ENCODE measurements around the gene CDHR5.
A peak's percentile ranks its signal among the peaks of the same experiment; 100 is the strongest.

Gene CDHR5

DNA sequence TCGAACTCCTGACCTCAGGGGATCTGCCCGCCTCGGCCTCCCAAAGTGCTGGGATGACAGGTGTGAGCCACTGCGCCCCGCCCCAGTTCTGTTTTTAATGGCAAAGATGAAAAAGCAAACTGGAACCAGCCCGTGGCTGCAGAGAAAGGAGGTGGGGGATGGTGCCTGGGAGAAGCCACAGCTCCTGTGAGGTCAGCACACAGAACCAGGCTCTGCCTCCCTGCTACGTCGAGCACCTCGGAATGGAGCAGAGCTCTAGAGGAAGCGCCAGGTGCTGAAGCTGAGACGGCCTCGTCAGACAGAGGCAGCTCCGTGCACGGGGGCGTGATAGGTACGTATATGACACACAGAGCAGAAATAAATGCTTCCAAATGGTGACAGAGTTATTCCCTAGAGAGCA, 20.8 kb upstream of the CDHR5 start:
- Histone ChIP-seq H3K9me3 (ENCODE audit: control insufficient read depth, low read length) (no peaks in the 10 kb centered on the region), H3K27ac (ENCODE audit: insufficient read depth, low read depth, low read length, poor library complexity, severe bottlenecking) (no peak overlapping the region), H3K36me3 (ENCODE audit: control insufficient read depth, insufficient read depth, low read length) (peaks cover 7% of the 10 kb centered on the region), H3K4me1 (ENCODE audit: control insufficient read depth, insufficient read depth, low read length) (peaks cover 7% of the 10 kb centered on the region), H3K27me3 (ENCODE audit: control insufficient read depth, insufficient read depth, low read length, poor library complexity, severe bottlenecking) (peaks cover 1% of the 10 kb centered on the region), H3K4me3 (ENCODE audit: insufficient read depth, low read depth, low read length) (no peak overlapping the region)
- WGBS, 2 experiments, result 90 to 91% methylated on average over 16 of the region's 16 CpGs

DNA sequence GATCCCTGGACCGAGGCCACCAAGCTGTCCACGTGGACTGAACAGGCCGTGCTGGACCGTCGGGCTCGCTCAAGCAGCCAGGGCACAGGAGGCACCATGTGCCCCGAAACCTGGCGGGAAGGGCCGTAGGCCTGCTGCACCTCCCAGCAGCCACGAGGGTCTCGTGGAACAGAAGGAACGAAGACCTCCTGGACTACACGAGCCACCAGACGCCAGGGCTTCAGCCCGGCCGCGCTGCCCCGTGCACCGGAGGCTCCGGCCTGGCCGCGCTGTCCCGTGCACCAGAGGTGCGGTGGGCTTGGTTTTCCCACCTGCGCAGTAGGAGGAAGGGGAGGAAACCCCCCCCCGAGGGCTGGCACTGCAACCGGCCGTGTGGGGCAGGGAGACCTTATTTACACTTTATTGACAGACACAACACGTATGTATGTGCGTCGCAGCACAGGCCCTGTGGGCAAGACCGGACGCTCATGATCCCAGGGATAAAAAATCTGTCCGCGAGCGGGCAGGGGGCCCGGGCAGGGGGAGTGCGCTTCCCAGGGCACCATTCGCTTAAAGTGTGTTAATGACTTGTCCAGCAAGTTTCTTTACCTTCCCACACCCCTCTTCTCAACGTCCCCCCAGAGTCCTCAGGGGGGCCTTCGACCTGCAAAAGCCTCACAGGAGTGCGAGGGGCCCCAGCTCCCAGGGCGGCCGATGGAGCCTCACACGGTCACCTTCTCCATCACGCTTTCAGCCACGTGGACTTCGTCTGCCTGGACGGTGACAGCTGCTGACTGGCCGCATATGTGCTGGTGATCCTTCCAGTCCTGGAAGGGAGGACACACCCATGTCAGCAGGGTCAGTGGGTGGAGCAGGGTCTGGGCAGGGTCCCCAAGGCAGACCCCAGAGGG, 19.3 kb upstream of the CDHR5 start:
- Histone ChIP-seq H3K4me3 (ENCODE audit: insufficient read depth, low read depth, low read length) (no peak overlapping the region), H3K9me3 (ENCODE audit: control insufficient read depth, low read length) (no peaks in the 10 kb centered on the region), H3K4me1 (ENCODE audit: control insufficient read depth, insufficient read depth, low read length) (peaks cover 11% of the 10 kb centered on the region), H3K27me3 (ENCODE audit: control insufficient read depth, insufficient read depth, low read length, poor library complexity, severe bottlenecking) (peaks cover 10% of the 10 kb centered on the region), H3K36me3 (ENCODE audit: control insufficient read depth, insufficient read depth, low read length) (peaks cover 7% of the 10 kb centered on the region), H3K27ac (ENCODE audit: insufficient read depth, low read depth, low read length, poor library complexity, severe bottlenecking) (no peak overlapping the region)
- 94 to 95% methylated on average over 50 of the region's 50 CpGs for WGBS, 2 experiments

DNA sequence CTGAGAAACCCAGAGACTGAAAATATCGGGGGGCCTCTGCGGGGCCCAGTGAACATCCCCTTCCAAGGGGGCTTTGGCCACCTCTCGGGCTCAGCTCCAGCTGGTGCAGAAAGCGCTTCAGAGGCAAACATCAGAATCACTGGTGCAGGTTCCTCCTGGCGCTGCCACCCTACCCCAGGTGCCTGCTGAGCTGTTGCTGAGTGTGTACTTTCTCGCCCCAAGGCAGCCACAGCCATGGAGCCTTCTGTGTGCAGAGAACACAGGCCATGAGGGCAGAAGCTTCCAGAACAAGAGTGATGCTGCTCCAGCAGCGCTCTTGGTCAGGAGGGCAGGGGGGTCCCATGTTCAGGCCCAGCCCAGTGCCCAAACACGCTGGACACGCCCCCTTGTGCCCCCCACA, 18.6 kb upstream of the CDHR5 start:
- Histone ChIP-seq H3K9me3 (ENCODE audit: control insufficient read depth, low read length) (no peaks in the 10 kb centered on the region), H3K36me3 (ENCODE audit: control insufficient read depth, insufficient read depth, low read length) (peaks cover 7% of the 10 kb centered on the region), H3K27ac (ENCODE audit: insufficient read depth, low read depth, low read length, poor library complexity, severe bottlenecking) (no peak overlapping the region), H3K4me1 (ENCODE audit: control insufficient read depth, insufficient read depth, low read length) (peaks cover 15% of the 10 kb centered on the region), H3K4me3 (ENCODE audit: insufficient read depth, low read depth, low read length) (no peak overlapping the region), H3K27me3 (ENCODE audit: control insufficient read depth, insufficient read depth, low read length, poor library complexity, severe bottlenecking) (peaks cover 14% of the 10 kb centered on the region)
- WGBS, 2 experiments, result 94% methylated on average over 9 of the region's 9 CpGs

DNA sequence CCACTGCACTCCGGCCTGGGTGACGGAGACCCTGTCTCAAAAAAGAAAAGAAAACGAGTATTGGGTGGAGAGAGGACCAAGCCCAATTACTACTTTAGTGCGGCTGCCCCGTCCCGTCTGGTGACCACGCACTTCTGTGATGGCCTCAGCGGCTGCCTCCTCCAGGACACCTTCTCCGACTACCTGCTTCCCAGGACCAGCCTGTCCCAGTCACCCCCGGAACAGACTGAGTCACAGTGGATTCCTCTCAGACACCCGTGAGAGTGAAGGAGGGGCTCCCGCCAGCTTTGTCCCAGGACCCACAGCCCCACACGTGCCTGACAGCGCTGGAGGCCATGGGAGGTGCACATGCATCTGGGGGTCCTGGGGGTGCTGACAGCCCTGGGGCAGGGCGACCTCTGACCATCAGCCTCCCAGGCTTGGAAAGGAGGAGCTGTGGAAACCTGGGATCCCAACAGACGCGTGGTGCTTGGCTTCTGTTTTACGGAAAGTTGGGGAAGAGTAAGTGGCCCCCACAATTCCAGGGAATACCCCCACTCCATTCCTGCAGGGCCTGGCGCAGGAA, 17.1 kb upstream of the CDHR5 start:
- H3K9me3 ChIP-seq (ENCODE audit: control insufficient read depth, low read length), result no peaks in the 10 kb centered on the region
- H3K36me3 ChIP-seq (ENCODE audit: control insufficient read depth, insufficient read depth, low read length), result peaks cover 7% of the 10 kb centered on the region
- 94 to 96% methylated on average over 19 of the region's 19 CpGs for WGBS, 2 experiments

DNA sequence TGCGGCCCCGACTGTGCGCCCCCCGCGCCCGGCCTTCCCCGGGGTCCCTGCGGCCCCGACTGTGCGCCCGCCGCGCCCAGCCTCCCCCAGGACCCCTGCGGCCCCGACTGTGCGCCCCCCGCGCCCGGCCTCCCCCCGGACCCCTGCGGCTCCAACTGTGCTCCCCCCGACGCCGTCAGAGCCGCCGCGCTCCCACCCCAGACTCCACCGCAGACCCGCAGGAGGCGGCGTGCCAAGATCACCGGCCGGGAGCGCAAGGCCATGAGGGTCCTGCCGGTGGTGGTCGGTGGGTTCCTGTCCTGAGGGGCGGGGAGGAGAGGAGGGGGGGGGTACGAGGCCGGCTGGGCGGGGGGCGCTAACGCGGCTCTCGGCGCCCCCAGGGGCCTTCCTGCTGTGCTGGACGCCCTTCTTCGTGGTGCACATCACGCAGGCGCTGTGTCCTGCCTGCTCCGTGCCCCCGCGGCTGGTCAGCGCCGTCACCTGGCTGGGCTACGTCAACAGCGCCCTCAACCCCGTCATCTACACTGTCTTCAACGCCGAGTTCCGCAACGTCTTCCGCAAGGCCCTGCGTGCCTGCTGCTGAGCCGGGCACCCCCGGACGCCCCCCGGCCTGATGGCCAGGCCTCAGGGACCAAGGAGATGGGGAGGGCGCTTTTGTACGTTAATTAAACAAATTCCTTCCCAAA, 15.4 kb upstream of the CDHR5 start:
- H3K4me1 ChIP-seq (ENCODE audit: control insufficient read depth, insufficient read depth, low read length), result peaks cover 33% of the 10 kb centered on the region
- WGBS, 2 experiments, result 32 to 35% methylated on average over 68 to 69 of the region's 69 CpGs
- peak overlapping the region; percentile 10 for H3K4me3 ChIP-seq (ENCODE audit: insufficient read depth, low read depth, low read length)
- H3K27me3 ChIP-seq (ENCODE audit: control insufficient read depth, insufficient read depth, low read length, poor library complexity, severe bottlenecking), result peaks cover 42% of the 10 kb centered on the region
- H3K27ac ChIP-seq (ENCODE audit: insufficient read depth, low read depth, low read length, poor library complexity, severe bottlenecking), result no peak overlapping the region
- H3K9me3 ChIP-seq (ENCODE audit: control insufficient read depth, low read length), result no peaks in the 10 kb centered on the region
- no peaks in the 10 kb centered on the region for H3K36me3 ChIP-seq (ENCODE audit: control insufficient read depth, insufficient read depth, low read length)

More for the DNA sequence above, 17.1 kb upstream of the CDHR5 start:
- Histone ChIP-seq H3K4me3 (ENCODE audit: insufficient read depth, low read depth, low read length) (no peak overlapping the region), H3K27ac (ENCODE audit: insufficient read depth, low read depth, low read length, poor library complexity, severe bottlenecking) (no peak overlapping the region), H3K27me3 (ENCODE audit: control insufficient read depth, insufficient read depth, low read length, poor library complexity, severe bottlenecking) (peaks cover 29% of the 10 kb centered on the region), H3K4me1 (ENCODE audit: control insufficient read depth, insufficient read depth, low read length) (peaks cover 24% of the 10 kb centered on the region)

DNA sequence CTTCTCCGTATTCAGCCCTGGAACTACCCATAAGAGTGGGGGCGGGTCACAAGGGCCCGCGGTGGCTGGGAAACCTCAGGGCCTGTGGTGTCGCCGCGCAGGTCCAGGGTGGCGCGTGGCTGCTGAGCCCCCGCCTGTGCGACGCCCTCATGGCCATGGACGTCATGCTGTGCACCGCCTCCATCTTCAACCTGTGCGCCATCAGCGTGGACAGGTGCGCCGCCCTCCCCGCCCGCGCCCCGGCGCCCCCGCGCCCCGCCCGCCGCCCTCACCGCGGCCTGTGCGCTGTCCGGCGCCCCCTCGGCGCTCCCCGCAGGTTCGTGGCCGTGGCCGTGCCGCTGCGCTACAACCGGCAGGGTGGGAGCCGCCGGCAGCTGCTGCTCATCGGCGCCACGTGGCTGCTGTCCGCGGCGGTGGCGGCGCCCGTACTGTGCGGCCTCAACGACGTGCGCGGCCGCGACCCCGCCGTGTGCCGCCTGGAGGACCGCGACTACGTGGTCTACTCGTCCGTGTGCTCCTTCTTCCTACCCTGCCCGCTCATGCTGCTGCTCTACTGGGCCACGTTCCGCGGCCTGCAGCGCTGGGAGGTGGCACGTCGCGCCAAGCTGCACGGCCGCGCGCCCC, 14.7 kb upstream of the CDHR5 start:
- Histone ChIP-seq H3K4me3 (ENCODE audit: insufficient read depth, low read depth, low read length) (peak overlapping the region; percentile 57), H3K27me3 (ENCODE audit: control insufficient read depth, insufficient read depth, low read length, poor library complexity, severe bottlenecking) (peaks cover 42% of the 10 kb centered on the region), H3K4me1 (ENCODE audit: control insufficient read depth, insufficient read depth, low read length) (peaks cover 33% of the 10 kb centered on the region), H3K27ac (ENCODE audit: insufficient read depth, low read depth, low read length, poor library complexity, severe bottlenecking) (peak overlapping the region; percentile 84), H3K9me3 (ENCODE audit: control insufficient read depth, low read length) (no peaks in the 10 kb centered on the region), H3K36me3 (ENCODE audit: control insufficient read depth, insufficient read depth, low read length) (no peaks in the 10 kb centered on the region)
- WGBS, 2 experiments, result 4 to 9% methylated on average over 80 of the region's 80 CpGs

DNA sequence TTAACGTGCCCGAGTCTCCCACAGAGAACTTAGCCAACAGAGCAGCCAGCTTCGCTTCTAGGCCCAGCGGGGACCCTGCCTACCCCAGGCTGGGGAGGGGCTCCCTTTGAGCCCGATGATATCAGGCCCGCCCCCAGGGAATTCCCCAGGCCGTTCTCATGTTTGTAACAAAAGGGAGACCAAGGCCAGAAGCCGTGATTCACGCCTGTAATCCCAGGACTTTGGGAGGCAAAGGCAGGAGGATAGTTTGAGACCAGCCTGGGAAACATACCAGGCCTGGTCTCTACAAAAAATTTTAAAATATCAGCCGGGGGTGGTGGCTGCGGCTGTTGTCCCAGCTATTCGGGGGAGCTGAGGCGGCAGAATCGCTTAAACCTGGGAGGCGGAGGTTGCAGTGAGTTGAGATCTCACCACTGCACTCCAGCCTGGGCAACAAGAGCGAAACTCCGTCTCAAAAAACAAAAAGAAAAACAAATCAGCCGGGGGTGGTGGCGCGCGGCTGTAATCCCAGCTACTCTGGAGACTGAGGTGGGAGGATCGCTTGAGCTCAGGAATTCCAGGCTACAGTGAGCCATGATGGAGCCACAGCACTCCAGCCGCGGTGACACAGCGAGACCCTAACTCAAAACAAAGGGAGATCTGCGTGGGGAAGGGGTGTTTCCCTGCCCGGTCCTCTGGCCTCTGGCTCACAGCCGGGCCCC, 14.0 kb upstream of the CDHR5 start:
- peaks cover 42% of the 10 kb centered on the region for H3K27me3 ChIP-seq (ENCODE audit: control insufficient read depth, insufficient read depth, low read length, poor library complexity, severe bottlenecking)
- no peaks in the 10 kb centered on the region for H3K9me3 ChIP-seq (ENCODE audit: control insufficient read depth, low read length)
- H3K36me3 ChIP-seq (ENCODE audit: control insufficient read depth, insufficient read depth, low read length), result no peaks in the 10 kb centered on the region
- H3K4me1 ChIP-seq (ENCODE audit: control insufficient read depth, insufficient read depth, low read length), result peaks cover 33% of the 10 kb centered on the region
- 0 to 1% methylated on average over 28 of the region's 28 CpGs for WGBS, 2 experiments
- peak overlapping the region; percentile 84 for H3K27ac ChIP-seq (ENCODE audit: insufficient read depth, low read depth, low read length, poor library complexity, severe bottlenecking)
- peak overlapping the region; percentile 57 for H3K4me3 ChIP-seq (ENCODE audit: insufficient read depth, low read depth, low read length)

DNA sequence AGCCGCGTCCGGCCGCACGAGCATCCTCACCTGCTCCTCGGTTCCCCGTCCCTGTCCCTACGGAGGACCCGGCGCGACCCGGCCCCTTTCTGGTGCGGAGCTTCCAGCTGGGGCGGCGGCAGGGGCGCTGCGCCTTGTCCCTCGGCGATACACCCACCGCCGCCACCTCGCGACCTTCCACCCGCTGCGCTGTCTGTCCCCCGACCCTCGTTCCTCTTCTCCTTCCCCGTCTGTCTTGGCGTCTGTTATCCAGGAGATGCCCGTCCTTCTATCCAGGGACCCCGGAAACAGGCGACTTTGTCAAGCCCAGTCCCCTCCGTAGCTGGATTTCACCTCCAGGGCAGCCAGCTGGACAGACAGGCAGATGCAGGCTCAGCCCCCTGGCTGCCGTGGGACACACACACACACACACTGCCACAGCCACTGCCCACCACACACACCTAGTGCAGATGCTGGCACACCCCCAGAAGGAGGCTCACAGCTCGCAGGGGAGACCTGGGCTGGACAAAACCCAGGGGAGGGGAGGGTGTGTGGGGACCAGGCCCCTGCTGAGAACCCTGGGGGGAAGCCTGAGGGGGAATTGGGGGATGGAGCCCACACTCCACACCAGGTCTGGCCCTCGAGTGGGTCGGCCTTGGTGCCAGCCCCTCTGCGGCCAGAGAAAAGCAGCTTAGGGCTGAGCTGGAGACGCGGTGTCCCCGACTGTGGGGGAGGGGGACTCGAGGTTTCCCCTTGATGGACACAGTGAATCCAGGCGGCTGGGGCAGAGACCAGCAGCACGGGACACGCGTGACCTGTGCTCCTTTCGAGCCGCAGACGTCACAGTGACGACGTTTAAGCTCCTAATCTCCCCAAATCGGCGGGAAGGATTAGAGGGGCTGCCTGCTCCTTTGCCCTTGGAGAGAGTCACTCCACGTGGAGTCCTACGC, 13.1 kb upstream of the CDHR5 start:
- 1% methylated on average over 53 to 55 of the region's 55 CpGs for WGBS, 2 experiments

DNA sequence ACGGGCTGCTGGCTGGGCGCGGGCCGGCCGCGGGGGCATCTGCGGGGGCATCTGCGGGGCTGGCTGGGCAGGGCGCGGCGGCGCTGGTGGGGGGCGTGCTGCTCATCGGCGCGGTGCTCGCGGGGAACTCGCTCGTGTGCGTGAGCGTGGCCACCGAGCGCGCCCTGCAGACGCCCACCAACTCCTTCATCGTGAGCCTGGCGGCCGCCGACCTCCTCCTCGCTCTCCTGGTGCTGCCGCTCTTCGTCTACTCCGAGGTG, 12.5 kb upstream of the CDHR5 start:
- H3K27me3 ChIP-seq (ENCODE audit: control insufficient read depth, insufficient read depth, low read length, poor library complexity, severe bottlenecking), result peaks cover 42% of the 10 kb centered on the region
- peak overlapping the region; percentile 57 for H3K4me3 ChIP-seq (ENCODE audit: insufficient read depth, low read depth, low read length)
- no peaks in the 10 kb centered on the region for H3K9me3 ChIP-seq (ENCODE audit: control insufficient read depth, low read length)

More for the DNA sequence above, 13.1 kb upstream of the CDHR5 start:
- H3K27ac ChIP-seq (ENCODE audit: insufficient read depth, low read depth, low read length, poor library complexity, severe bottlenecking), result peak overlapping the region; percentile 84
- peak overlapping the region; percentile 57 for H3K4me3 ChIP-seq (ENCODE audit: insufficient read depth, low read depth, low read length)
- no peaks in the 10 kb centered on the region for H3K36me3 ChIP-seq (ENCODE audit: control insufficient read depth, insufficient read depth, low read length)
- H3K4me1 ChIP-seq (ENCODE audit: control insufficient read depth, insufficient read depth, low read length), result peaks cover 33% of the 10 kb centered on the region
- no peaks in the 10 kb centered on the region for H3K9me3 ChIP-seq (ENCODE audit: control insufficient read depth, low read length)
- peaks cover 42% of the 10 kb centered on the region for H3K27me3 ChIP-seq (ENCODE audit: control insufficient read depth, insufficient read depth, low read length, poor library complexity, severe bottlenecking)

More for the DNA sequence above, 12.5 kb upstream of the CDHR5 start:
- Histone ChIP-seq H3K27ac (ENCODE audit: insufficient read depth, low read depth, low read length, poor library complexity, severe bottlenecking) (no peak overlapping the region), H3K36me3 (ENCODE audit: control insufficient read depth, insufficient read depth, low read length) (no peaks in the 10 kb centered on the region), H3K4me1 (ENCODE audit: control insufficient read depth, insufficient read depth, low read length) (peaks cover 33% of the 10 kb centered on the region)
- WGBS, 2 experiments, result 1% methylated on average over 34 of the region's 34 CpGs
